Epithelial cell of esophagus (primary cell): Measurements from ENCODE around the gene IER5.
A peak's percentile ranks its signal among the peaks of the same experiment; 100 is the strongest.

ENCODE experiments used
- DNase-seq: peaks from one replicate; pipeline ENCODE4 v3.0.0; 2010; ENCODE audit warnings: low read depth
- H3K4me3 ChIP-seq: 2 replicates; pipeline ENCODE4 v1.5.1; 2011; ENCODE audit warnings: mild to moderate bottlenecking, low read length, control low read depth
- CTCF ChIP-seq: IDR thresholded peaks from 2 replicates; pipeline ENCODE4 v1.5.1; 2011; ENCODE audit warnings: low read depth, mild to moderate bottlenecking, low read length, control low read depth, inconsistent platforms; ENCODE audit not compliant: insufficient read depth; ENCODE audit errors: missing control alignments

IER5 gene

GRCh38 chr1:181083842-181084605 is 4.5 kb upstream of the IER5 start:
- peak; percentile 50 for TF ChIP-seq CTCF
- H3K4me3 ChIP-seq, result no peak overlapping the region
- peak; percentile 56 for DNase-seq

- DNase-seq, result no peak
- no peak for TF ChIP-seq CTCF
- no peak overlapping the region for H3K4me3 ChIP-seq
Observed at GRCh38 chr1:181084606-181084969, 3.9 kb upstream of the IER5 start.

GRCh38 chr1:181086091-181086490 is 2.4 kb upstream of the IER5 start:
- H3K4me3 ChIP-seq, result no peak overlapping the region
- DNase-seq, result no peak
- TF ChIP-seq CTCF, result no peak

- peak; percentile 86 for DNase-seq
- H3K4me3 ChIP-seq, result no peak overlapping the region
- no peak for TF ChIP-seq CTCF
Observed at GRCh38 chr1:181086926-181087325, 1.6 kb upstream of the IER5 start.

GRCh38 chr1:181087400-181087901 is 1.0 kb upstream of the IER5 start:
- H3K4me3 ChIP-seq, result no peak overlapping the region
- no peak for DNase-seq
- TF ChIP-seq CTCF, result no peak

- no peak for TF ChIP-seq CTCF
- no peak for DNase-seq
- H3K4me3 ChIP-seq, result peak overlapping the region; percentile 89
Observed at GRCh38 chr1:181089017-181089675, 646 bp downstream of the IER5 start.
